NCI-H1694 treated with DMSO at 0.1 percent for 48 hours (cell line): ENCODE results near the gene APOL2.
"Not testable (repeated sequence)": the region's sequence is repeated elsewhere in the genome, so short reads cannot be mapped to it uniquely, and the experiment has no call there.

Experiments
- DNase-seq: peaks from one replicate; lab custom pipeline; 2025; lab: John Stamatoyannopoulos, UW

Gene APOL2

GRCh38 chr22:36238373-36239149 lies 766 bp downstream of the APOL2 start:
- DNase-seq: no peak

GRCh38 chr22:36237462-36238372 lies 1.6 kb downstream of the APOL2 start:
- no peak for DNase-seq

- DNase-seq: no peak
Observed at GRCh38 chr22:36236388-36237319, 2.7 kb downstream of the APOL2 start.

- DNase-seq: no peak
Observed at GRCh38 chr22:36235585-36235984, 3.7 kb downstream of the APOL2 start.

GRCh38 chr22:36234919-36235318 lies 4.4 kb downstream of the APOL2 start:
- DNase-seq: no peak

- no peak for DNase-seq
Observed at GRCh38 chr22:36234213-36234612, 5.1 kb downstream of the APOL2 start.

- no peak for DNase-seq
Observed at GRCh38 chr22:36233796-36234195, 5.5 kb downstream of the APOL2 start.

- no peak for DNase-seq
Observed at GRCh38 chr22:36232715-36233401, 6.5 kb downstream of the APOL2 start.

- DNase-seq: not testable (repeated sequence)
Observed at GRCh38 chr22:36231051-36231450, 8.3 kb downstream of the APOL2 start.

- not testable (repeated sequence) for DNase-seq
Observed at GRCh38 chr22:36229649-36230048, 9.7 kb downstream of the APOL2 start.

GRCh38 chr22:36228944-36229343 lies 10.4 kb downstream of the APOL2 start:
- no peak for DNase-seq

GRCh38 chr22:36228369-36228768 lies 11.0 kb downstream of the APOL2 start:
- not testable (repeated sequence) for DNase-seq

- DNase-seq: no peak
Observed at GRCh38 chr22:36227806-36228205, 11.5 kb downstream of the APOL2 start.

GRCh38 chr22:36227396-36227795 lies 11.9 kb downstream of the APOL2 start:
- no peak for DNase-seq

- DNase-seq: no peak
Observed at GRCh38 chr22:36226189-36226588, 13.1 kb downstream of the APOL2 start.

GRCh38 chr22:36225333-36225922 lies 13.9 kb downstream of the APOL2 start:
- no peak for DNase-seq

GRCh38 chr22:36224245-36224644 lies 15.1 kb downstream of the APOL2 start:
- DNase-seq: no peak

GRCh38 chr22:36223504-36223903 lies 15.8 kb downstream of the APOL2 start:
- DNase-seq: no peak

- no peak for DNase-seq
Observed at GRCh38 chr22:36222887-36223450, 16.4 kb downstream of the APOL2 start.
